ENCODE data around the gene NCMAP. TPM values are rescaled to one million over a fixed set of nuclear protein-coding genes. Genes with fewer than 3 reads are reported as not detected.

NCMAP gene
- total and polyA plus RNA-seq, 2 of the 8 experiments (the other 6 are each of a cell fraction or from before 2014, with no cell fraction given), result 0.21 to 0.39 TPM

DNA sequence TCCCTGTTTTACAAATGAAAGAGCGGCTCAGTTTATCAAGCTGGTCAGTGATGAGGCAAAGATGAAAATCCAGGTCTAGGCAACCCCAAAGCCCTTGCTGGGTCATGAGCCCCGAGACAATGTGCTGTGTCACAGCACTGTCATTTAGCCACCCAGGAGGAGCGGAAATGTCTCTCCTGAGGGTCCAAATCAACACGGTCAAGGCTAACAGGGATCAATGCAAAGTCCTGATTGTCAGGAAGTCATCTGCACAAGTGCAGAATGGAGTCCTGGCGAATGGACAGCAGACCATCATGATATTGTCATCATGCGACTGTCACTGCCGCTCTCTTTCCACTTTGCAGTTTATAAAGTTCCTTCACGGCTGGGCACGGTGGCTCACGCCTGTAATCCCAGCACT, 30.2 kb downstream of the NCMAP start (continued):
- TF ChIP-seq CHD7 (IDR thresholded peaks at IDR 0.05; ENCODE audit: insufficient replicate concordance, low read length) (no peak), MAFK (IDR thresholded peaks at IDR 0.05; ENCODE audit: low read depth, low read length) (no peak), KDM5A (IDR thresholded peaks at IDR 0.05; ENCODE audit: low read length) (no peak), JUN (IDR thresholded peaks at IDR 0.05; ENCODE audit: low read depth, low read length) (no peak), JUND (IDR thresholded peaks at IDR 0.05; ENCODE audit: low read length) (no peak), POU5F1 (IDR thresholded peaks at IDR 0.05; ENCODE audit: low read depth, low read length) (no peak), RXRA (IDR thresholded peaks at IDR 0.05; ENCODE audit: insufficient read depth, low read depth, low read length) (no peak), NANOG (IDR thresholded peaks at IDR 0.05; ENCODE audit: insufficient read depth, low read depth, low read length, poor library complexity, severe bottlenecking) (no peak)

Data from H1 (cell line).